ENCODE data around the gene KIAA0513. TPM values are rescaled to one million over a fixed set of nuclear protein-coding genes. Genes with fewer than 3 reads are reported as not detected.

The KIAA0513 gene
- total RNA-seq, 8 experiments from 2014 or later: 13.4 to 47.7 (median 16.8) TPM

GRCh38 chr16:85010446-85010930 lies 17.1 kb upstream of the KIAA0513 start:
- in situ Hi-C loops (cut with MboI; ENCODE audit: low pct_unique_long_range_greater_than_20kb in 2 of 9, low sequenced_read_pairs in 9 of 9, unreplicated experiment in 9 of 9): no loop called here
- 0 to 90% (median 37%) methylated on average over 1 to 9 of the region's 9 CpGs for WGBS, 10 experiments
- Histone ChIP-seq H3K4me1 (replicated peaks in 1 of 2) (peaks cover 4 to 14% of the 10 kb centered on the region in 2 donors), H3K27ac (peak overlapping the region; percentile 95 to 97), H3K4me3 (peak overlapping the region; percentile 76 to 98 (median 95))
- no peak for ATAC-seq (replicated peaks in 6 of 8)

GRCh38 chr16:85010931-85011845 lies 16.4 kb upstream of the KIAA0513 start, which contains the start of gene ZDHHC7:
Gene ZDHHC7 (minus strand): TSS chr16:85011535. CDS start chr16:84990618, 20,917 bp downstream.
- 0 to 6% (median 0%) methylated on average over 3 to 16 of the region's 86 CpGs; no CpG with 5 or more reads in 3 of the 10 experiments for WGBS, 10 experiments
- Histone ChIP-seq H3K4me3 (peak within 1 kb of the TSS; percentile 76 to 98 (median 95)), H3K27ac (peak within 1 kb of the TSS; percentile 95 to 97), H3K4me1 (replicated peaks in 1 of 2) (peaks cover 4 to 14% of the 10 kb centered on the region in 2 donors)
- in situ Hi-C loops (cut with MboI; ENCODE audit: low pct_unique_long_range_greater_than_20kb in 2 of 9, low sequenced_read_pairs in 9 of 9, unreplicated experiment in 9 of 9): no loop called here
- ATAC-seq (replicated peaks in 6 of 8): peak; percentile 86 to 97 (median 95)

- ATAC-seq (replicated peaks in 6 of 8): no peak
- H3K27ac ChIP-seq: peak overlapping the region; percentile 95 to 97
- in situ Hi-C loops (cut with MboI; ENCODE audit: low pct_unique_long_range_greater_than_20kb in 2 of 9, low sequenced_read_pairs in 9 of 9, unreplicated experiment in 9 of 9): no loop called here
These were observed 15.7 kb upstream of the KIAA0513 start for GRCh38 chr16:85011846-85012284.

GRCh38 chr16:85014311-85014710 lies 13.3 kb upstream of the KIAA0513 start:
- in situ Hi-C loops (cut with MboI; ENCODE audit: low pct_unique_long_range_greater_than_20kb in 2 of 9, low sequenced_read_pairs in 9 of 9, unreplicated experiment in 9 of 9): no loop called here
- Histone ChIP-seq H3K27ac (no peak overlapping the region), H3K4me1 (replicated peaks in 1 of 2) (peaks cover 4 to 14% of the 10 kb centered on the region in 2 donors), H3K4me3 (no peak overlapping the region)
- 17 to 100% (median 40%) methylated on average over 1 to 2 of the region's 2 CpGs; no CpG with 5 or more reads in 2 of the 10 experiments for WGBS, 10 experiments
- ATAC-seq (replicated peaks in 6 of 8): no peak

More at GRCh38 chr16:85011846-85012284, 15.7 kb upstream of the KIAA0513 start:
- peaks cover 4 to 14% of the 10 kb centered on the region in 2 donors for H3K4me1 ChIP-seq (replicated peaks in 1 of 2)
- WGBS, 10 experiments: 0 to 21% (median 7%) methylated on average over 1 to 13 of the region's 17 CpGs
- peak overlapping the region; percentile 76 to 98 (median 95) for H3K4me3 ChIP-seq

GRCh38 chr16:85015481-85016187 lies 12.0 kb upstream of the KIAA0513 start:
- Histone ChIP-seq H3K4me3 (no peak overlapping the region), H3K27ac (no peak overlapping the region), H3K4me1 (replicated peaks in 1 of 2) (peaks cover 0 to 5% of the 10 kb centered on the region in 2 donors)
- 43 to 100% (median 82%) methylated on average over 1 to 5 of the region's 5 CpGs for WGBS, 10 experiments
- in situ Hi-C loops (cut with MboI; ENCODE audit: low pct_unique_long_range_greater_than_20kb in 2 of 9, low sequenced_read_pairs in 9 of 9, unreplicated experiment in 9 of 9): no loop called here
- ATAC-seq (replicated peaks in 6 of 8): no peak

- peaks cover 0 to 3% of the 10 kb centered on the region in 2 donors for H3K4me1 ChIP-seq (replicated peaks in 1 of 2)
- no peak overlapping the region for H3K4me3 ChIP-seq
- in situ Hi-C loops (cut with MboI; ENCODE audit: low pct_unique_long_range_greater_than_20kb in 2 of 9, low sequenced_read_pairs in 9 of 9, unreplicated experiment in 9 of 9): no loop called here
- peak in 1 of 8 experiments; percentile 11 for ATAC-seq (replicated peaks in 6 of 8)
- H3K27ac ChIP-seq: no peak overlapping the region
- 43 to 100% (median 93%) methylated on average over 1 to 4 of the region's 4 CpGs; no CpG with 5 or more reads in 4 of the 10 experiments for WGBS, 10 experiments
These were observed 10.4 kb upstream of the KIAA0513 start for GRCh38 chr16:85017151-85017550.

- 69 to 100% (median 82%) methylated on average over 1 to 7 of the region's 8 CpGs; no CpG with 5 or more reads in 2 of the 10 experiments for WGBS, 10 experiments
- in situ Hi-C loops (cut with MboI; ENCODE audit: low pct_unique_long_range_greater_than_20kb in 2 of 9, low sequenced_read_pairs in 9 of 9, unreplicated experiment in 9 of 9): no loop called here
- Histone ChIP-seq H3K27ac (no peak overlapping the region), H3K4me3 (no peak overlapping the region), H3K4me1 (replicated peaks in 1 of 2) (no peaks in the 10 kb centered on the region)
- ATAC-seq (replicated peaks in 6 of 8): peak in 2 of 8 experiments; percentile 15 to 21
These were observed 10.0 kb upstream of the KIAA0513 start for GRCh38 chr16:85017633-85018032.

GRCh38 chr16:85018529-85019236 lies 8.9 kb upstream of the KIAA0513 start:
- no peak for ATAC-seq (replicated peaks in 6 of 8)
- in situ Hi-C loops (cut with MboI; ENCODE audit: low pct_unique_long_range_greater_than_20kb in 2 of 9, low sequenced_read_pairs in 9 of 9, unreplicated experiment in 9 of 9): no loop called here
- no peak overlapping the region for H3K4me3 ChIP-seq
- H3K4me1 ChIP-seq (replicated peaks in 1 of 2): no peaks in the 10 kb centered on the region
- H3K27ac ChIP-seq: no peak overlapping the region
- WGBS, 10 experiments: 66 to 94% (median 80%) methylated on average over 1 to 13 of the region's 19 CpGs; no CpG with 5 or more reads in 1 of the 10 experiments

GRCh38 chr16:85019659-85020245 lies 7.8 kb upstream of the KIAA0513 start:
- Histone ChIP-seq H3K4me3 (no peak overlapping the region), H3K27ac (no peak overlapping the region), H3K4me1 (replicated peaks in 1 of 2) (no peaks in the 10 kb centered on the region)
- in situ Hi-C loops (cut with MboI; ENCODE audit: low pct_unique_long_range_greater_than_20kb in 2 of 9, low sequenced_read_pairs in 9 of 9, unreplicated experiment in 9 of 9): no loop called here
- 35 to 100% (median 89%) methylated on average over 1 to 7 of the region's 9 CpGs; no CpG with 5 or more reads in 1 of the 10 experiments for WGBS, 10 experiments
- peak in 3 of 8 experiments; percentile 24 to 46 (median 42) for ATAC-seq (replicated peaks in 6 of 8)

- ATAC-seq (replicated peaks in 6 of 8): peak in 3 of 8 experiments; percentile 3 to 29 (median 6)
- 80 to 100% (median 90%) methylated on average over 1 to 8 of the region's 8 CpGs; no CpG with 5 or more reads in 1 of the 10 experiments for WGBS, 10 experiments
- Histone ChIP-seq H3K4me3 (no peak overlapping the region), H3K4me1 (replicated peaks in 1 of 2) (peaks cover 11 to 20% of the 10 kb centered on the region in 2 donors), H3K27ac (no peak overlapping the region)
- in situ Hi-C loops (cut with MboI; ENCODE audit: low pct_unique_long_range_greater_than_20kb in 2 of 9, low sequenced_read_pairs in 9 of 9, unreplicated experiment in 9 of 9): no loop called here
These were observed 1.6 kb upstream of the KIAA0513 start for GRCh38 chr16:85025781-85026653.

- ATAC-seq (replicated peaks in 6 of 8): no peak
- no peak overlapping the region for H3K27ac ChIP-seq
- H3K4me3 ChIP-seq: peak overlapping the region; percentile 65 to 94 (median 88)
- WGBS, 10 experiments: 33 to 100% (median 63%) methylated on average over 1 to 4 of the region's 4 CpGs
- peaks cover 11 to 20% of the 10 kb centered on the region in 2 donors for H3K4me1 ChIP-seq (replicated peaks in 1 of 2)
- in situ Hi-C loops (cut with MboI; ENCODE audit: low pct_unique_long_range_greater_than_20kb in 2 of 9, low sequenced_read_pairs in 9 of 9, unreplicated experiment in 9 of 9): no loop called here
These were observed 892 bp upstream of the KIAA0513 start for GRCh38 chr16:85026703-85027102.

Measured in motor neuron (in vitro differentiated cells).